ENCODE results near the gene DBH.

GRCh38 chr9:133707065-133707762 lies 71.1 kb downstream of the DBH start:
- TF ChIP-seq, protein P1, sequence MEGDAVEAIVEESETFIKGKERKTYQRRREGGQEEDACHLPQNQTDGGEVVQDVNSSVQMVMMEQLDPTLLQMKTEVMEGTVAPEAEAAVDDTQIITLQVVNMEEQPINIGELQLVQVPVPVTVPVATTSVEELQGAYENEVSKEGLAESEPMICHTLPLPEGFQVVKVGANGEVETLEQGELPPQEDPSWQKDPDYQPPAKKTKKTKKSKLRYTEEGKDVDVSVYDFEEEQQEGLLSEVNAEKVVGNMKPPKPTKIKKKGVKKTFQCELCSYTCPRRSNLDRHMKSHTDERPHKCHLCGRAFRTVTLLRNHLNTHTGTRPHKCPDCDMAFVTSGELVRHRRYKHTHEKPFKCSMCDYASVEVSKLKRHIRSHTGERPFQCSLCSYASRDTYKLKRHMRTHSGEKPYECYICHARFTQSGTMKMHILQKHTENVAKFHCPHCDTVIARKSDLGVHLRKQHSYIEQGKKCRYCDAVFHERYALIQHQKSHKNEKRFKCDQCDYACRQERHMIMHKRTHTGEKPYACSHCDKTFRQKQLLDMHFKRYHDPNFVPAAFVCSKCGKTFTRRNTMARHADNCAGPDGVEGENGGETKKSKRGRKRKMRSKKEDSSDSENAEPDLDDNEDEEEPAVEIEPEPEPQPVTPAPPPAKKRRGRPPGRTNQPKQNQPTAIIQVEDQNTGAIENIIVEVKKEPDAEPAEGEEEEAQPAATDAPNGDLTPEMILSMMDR (conservative IDR thresholded peaks at IDR 0.05; ENCODE audit: low read depth, low read length) = no peak
- TF ChIP-seq EZH2 (IDR thresholded peaks at IDR 0.05; ENCODE audit: borderline replicate concordance, low read depth, low read length, poor library complexity, severe bottlenecking) = no peak
